ENCODE data around the gene JADE3.

DNA sequence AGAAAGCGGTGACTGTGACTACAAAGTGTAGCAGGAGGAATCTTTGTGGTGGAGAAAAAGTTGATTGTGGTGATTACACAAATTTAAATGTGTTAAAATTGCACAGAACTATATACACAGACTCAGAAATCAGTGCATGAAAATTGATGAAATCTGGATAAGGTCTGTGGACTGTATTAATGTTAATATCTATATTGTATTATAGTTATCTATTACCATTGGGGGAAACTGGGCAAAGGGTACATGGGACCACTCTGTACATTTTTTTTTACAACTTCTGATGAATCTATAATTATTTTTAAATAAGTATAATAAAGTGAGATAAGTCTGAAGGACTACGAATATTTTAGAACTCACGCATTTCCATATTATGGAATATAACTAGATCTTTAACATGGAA, 1.8 kb upstream of the JADE3 start:
- no peak for TF ChIP-seq CTCF (IDR thresholded peaks at IDR 0.05)
- no peak for TF ChIP-seq ZFX (IDR thresholded peaks at IDR 0.05; ENCODE audit: borderline replicate concordance)

Measured in 22Rv1 (cell line).